Upper lobe of left lung (tissue), 4 donors: ENCODE data around the gene TERT.
"Not testable (repeated sequence)": the region's sequence is repeated elsewhere in the genome, so short reads cannot be mapped to it uniquely, and the experiment has no call there.

Experiments used
- CTCF ChIP-seq, 6 experiments: fragments of 450-650 bp in 4 of 6; fragments of 200-600 bp in 2 of 6; sonication (generic) in 2 of 6; IDR thresholded peaks; one replicate each; pipeline ENCODE4 v1.5.1; 2016 to 2019; ENCODE audit warnings: antibody characterized with exemption in 6 of 6
- POLR2A ChIP-seq, 4 donors: fragments of 450-650 bp; IDR thresholded peaks; one replicate each; pipeline ENCODE4 v1.5.1; 2016 to 2017; ENCODE audit warnings: antibody characterized with exemption in 4 of 4, mild to moderate bottlenecking in 2 of 4
- POLR2AphosphoS5 ChIP-seq, 2 donors: sonication (generic); formaldehyde crosslinking; IDR thresholded peaks; one replicate each; pipeline ENCODE4 v1.5.1; 2017; ENCODE audit warnings: antibody characterized with exemption in 2 of 2

GRCh38 chr5:1333286-1333685 is 38.4 kb upstream of the TERT start:
- TF ChIP-seq POLR2AphosphoS5, CTCF, POLR2A (IDR thresholded peaks at IDR 0.05): not testable (repeated sequence)
